HepG2 (cell line): Measurements from ENCODE around the gene IQSEC1. TPM values are rescaled to one million over a fixed set of nuclear protein-coding genes. Genes with fewer than 3 reads are reported as not detected.

Source experiments
- CCAR2 ChIP-seq: fragments of 200-400 bp; formaldehyde crosslinking; optimal IDR thresholded peaks from 2 replicates; pipeline ENCODE3; 2018; ENCODE audit warnings: low read depth, mild to moderate bottlenecking, low read length, moderate library complexity
- CEBPG ChIP-seq: IDR thresholded peaks from 2 replicates; pipeline ENCODE4 v1.6.1; 2016
- MTF1 ChIP-seq: sonication (generic); formaldehyde crosslinking; IDR thresholded peaks from 2 replicates; pipeline ENCODE4 v1.5.0; 2020; ENCODE audit warnings: missing genetic modification reagents
- NR2C2 ChIP-seq: sonication (generic); formaldehyde crosslinking; IDR thresholded peaks from 2 replicates; pipeline ENCODE4 v1.4.0; 2020; ENCODE audit warnings: missing genetic modification reagents, mild to moderate bottlenecking, moderate library complexity, borderline replicate concordance
- RFX5 ChIP-seq: IDR thresholded peaks from 2 replicates; pipeline ENCODE4 v1.6.1; 2011; ENCODE audit warnings: low read depth, low read length, improper control_type of control experiment
- RXRB ChIP-seq: IDR thresholded peaks from 2 replicates; pipeline ENCODE4 v1.6.1; 2016; ENCODE audit warnings: borderline replicate concordance, missing genetic modification reagents, missing compliant biosample characterization
- SETDB1 ChIP-seq: sonication (generic); formaldehyde crosslinking; IDR thresholded peaks from 2 replicates; pipeline ENCODE4 v1.5.1; 2020; ENCODE audit warnings: missing genetic modification reagents, mild to moderate bottlenecking, borderline replicate concordance
- ZBTB38 ChIP-seq: sonication (generic); formaldehyde crosslinking; IDR thresholded peaks from 2 replicates; pipeline ENCODE4 v1.5.1; 2020; ENCODE audit warnings: mild to moderate bottlenecking, missing genetic modification reagents
- ZFP36 ChIP-seq: fragments of 150-350 bp; IDR thresholded peaks from 2 replicates; pipeline ENCODE4 v1.6.1; 2018; ENCODE audit warnings: borderline replicate concordance, low read length, low read depth; ENCODE audit not compliant: partially characterized antibody
- ZFP41 ChIP-seq: sonication (generic); formaldehyde crosslinking; IDR thresholded peaks from 2 replicates; pipeline ENCODE4 v1.4.0; 2020; ENCODE audit warnings: mild to moderate bottlenecking, missing genetic modification reagents, borderline replicate concordance
- ZNF10 ChIP-seq: sonication (generic); formaldehyde crosslinking; IDR thresholded peaks from 2 replicates; pipeline ENCODE4 v1.4.0; 2020; ENCODE audit warnings: mild to moderate bottlenecking, low read depth, missing genetic modification reagents, borderline replicate concordance
- ZNF337 ChIP-seq: sonication (generic); formaldehyde crosslinking; IDR thresholded peaks from 2 replicates; pipeline ENCODE4 v1.5.1; 2020; ENCODE audit warnings: missing genetic modification reagents, low read depth, mild to moderate bottlenecking, borderline replicate concordance
- ZNF563 ChIP-seq: sonication (generic); formaldehyde crosslinking; IDR thresholded peaks from 2 replicates; pipeline ENCODE4 v1.8.0; 2022; ENCODE audit warnings: mild to moderate bottlenecking, moderate library complexity, missing genetic modification reagents
- ZNF782 ChIP-seq: sonication (generic); formaldehyde crosslinking; IDR thresholded peaks from 2 replicates; pipeline ENCODE4 v1.4.0; 2020; ENCODE audit warnings: missing genetic modification reagents, mild to moderate bottlenecking, borderline replicate concordance
- ZSCAN22 ChIP-seq: sonication (generic); formaldehyde crosslinking; IDR thresholded peaks from 2 replicates; pipeline ENCODE4 v1.4.0; 2020; ENCODE audit warnings: mild to moderate bottlenecking, missing genetic modification reagents
- polyA plus RNA-seq, 8 experiments: library from polyadenylated mRNA; depleted of rRNA in 3 of 8; stranded (reverse) in 7 of 8; unstranded in 1 of 8; fragments of >200 nt; fragmentation: Illumina TruSeq in 4 of 8; extraction: Trizol in 4 of 8; gene quantifications; 2 replicates each; pipeline versions ENCODE4 v1.2.1 to v1.2.3, GENCODE V29; 2011 to 2016; ENCODE audit warnings: low read depth in 4 of 8, missing spikeins in 1 of 8, mixed read lengths in 1 of 8; ENCODE audit not compliant: insufficient read depth in 1 of 8
- total RNA-seq, 5 experiments: library from RNA; depleted of rRNA; stranded (reverse); fragments of >200 nt; fragmentation: Illumina TruSeq; extraction: Trizol; gene quantifications; 2 replicates each; pipeline ENCODE4 v1.2.3, GENCODE V29; 2016; ENCODE audit warnings: low read depth in 1 of 5
- TF ChIP-seq, protein P1 (sequence below): sonication (generic); formaldehyde crosslinking; IDR thresholded peaks from 2 replicates; pipeline ENCODE4 v1.5.1; 2020; ENCODE audit warnings: missing genetic modification reagents, mild to moderate bottlenecking, borderline replicate concordance
- TF ChIP-seq, protein P2 (sequence below): sonication (generic); formaldehyde crosslinking; IDR thresholded peaks from 2 replicates; pipeline ENCODE4 v1.4.0; 2020; ENCODE audit warnings: missing genetic modification reagents
- TF ChIP-seq, protein P3 (sequence below): sonication (generic); formaldehyde crosslinking; IDR thresholded peaks from 2 replicates; pipeline ENCODE4 v1.4.0; 2020; ENCODE audit warnings: missing genetic modification reagents, borderline replicate concordance
- TF ChIP-seq, protein P4 (sequence below): sonication (generic); formaldehyde crosslinking; IDR thresholded peaks from 2 replicates; pipeline ENCODE4 v1.5.0; 2020; ENCODE audit warnings: missing genetic modification reagents
- TF ChIP-seq, protein P5 (sequence below): sonication (generic); formaldehyde crosslinking; IDR thresholded peaks from 2 replicates; pipeline ENCODE4 v1.8.1; 2023; ENCODE audit warnings: mild to moderate bottlenecking, inconsistent platforms, moderate library complexity, missing genetic modification reagents, borderline replicate concordance

Gene IQSEC1
- total and polyA plus RNA-seq, 2 of the 13 experiments (the other 11 are each of a cell fraction or from before 2014, with no cell fraction given): 17.4 to 20.2 TPM

DNA sequence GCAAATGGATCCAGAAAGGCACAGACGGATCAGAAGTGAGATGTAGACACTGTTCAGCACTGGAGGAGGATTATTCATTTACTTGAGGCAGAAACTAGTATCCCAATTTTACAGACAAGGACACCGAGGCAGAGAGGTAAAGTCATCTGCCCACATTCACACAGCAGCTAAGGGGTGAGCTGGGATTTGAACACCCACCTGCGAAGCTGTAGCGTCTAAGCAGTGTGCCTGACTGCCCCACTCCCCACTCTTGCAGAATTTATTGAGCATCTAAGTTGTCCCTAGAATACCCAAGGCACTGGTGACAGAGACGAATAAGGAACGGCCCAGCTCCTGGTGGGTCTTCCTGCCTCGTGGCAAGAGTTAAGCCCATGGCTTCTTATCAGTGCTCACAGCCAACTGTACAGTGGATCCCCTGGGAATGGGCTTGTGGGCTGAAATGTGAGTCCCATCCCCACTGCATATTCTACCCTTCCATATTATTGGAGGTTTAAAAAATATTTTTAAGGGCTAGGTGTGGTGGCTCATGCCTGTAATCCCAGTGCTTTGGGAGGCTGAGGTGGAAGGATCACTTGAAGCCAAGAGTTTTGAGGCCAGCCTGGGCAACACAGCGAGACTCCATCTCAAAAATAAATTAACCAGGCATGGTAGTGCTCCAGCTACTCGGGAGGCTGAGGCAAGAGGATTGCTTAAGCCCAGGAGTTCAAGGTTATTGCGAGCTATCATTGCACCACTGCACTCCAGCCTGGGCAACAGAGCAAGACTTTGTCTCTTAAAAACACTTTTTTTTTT lies 77.6 kb downstream of the IQSEC1 start (continued):
- TF ChIP-seq ZFP41 (CRISPR knock-in tag) (no peak), RXRB (CRISPR knock-in tag) (peak; percentile 21; the same call in 1 of the 2 replicates), ZNF10 (CRISPR knock-in tag) (no peak), ZBTB38 (CRISPR knock-in tag) (no peak), SETDB1 (CRISPR knock-in tag) (no peak), ZFP36 (no peak), ZNF337 (CRISPR knock-in tag) (no peak), MTF1 (CRISPR knock-in tag) (no peak), CEBPG (CRISPR knock-in tag) (peak; percentile 88), RFX5 (no peak), ZNF563 (CRISPR knock-in tag) (no peak), CCAR2 (no peak), NR2C2 (CRISPR knock-in tag) (peak; percentile 66; the same call in 1 of the 2 replicates), ZSCAN22 (CRISPR knock-in tag) (no peak), ZNF782 (no peak)
- TF ChIP-seq, protein P1, sequence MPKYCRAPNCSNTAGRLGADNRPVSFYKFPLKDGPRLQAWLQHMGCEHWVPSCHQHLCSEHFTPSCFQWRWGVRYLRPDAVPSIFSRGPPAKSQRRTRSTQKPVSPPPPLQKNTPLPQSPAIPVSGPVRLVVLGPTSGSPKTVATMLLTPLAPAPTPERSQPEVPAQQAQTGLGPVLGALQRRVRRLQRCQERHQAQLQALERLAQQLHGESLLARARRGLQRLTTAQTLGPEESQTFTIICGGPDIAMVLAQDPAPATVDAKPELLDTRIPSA (CRISPR knock-in tag): no peak
- TF ChIP-seq, protein P2, sequence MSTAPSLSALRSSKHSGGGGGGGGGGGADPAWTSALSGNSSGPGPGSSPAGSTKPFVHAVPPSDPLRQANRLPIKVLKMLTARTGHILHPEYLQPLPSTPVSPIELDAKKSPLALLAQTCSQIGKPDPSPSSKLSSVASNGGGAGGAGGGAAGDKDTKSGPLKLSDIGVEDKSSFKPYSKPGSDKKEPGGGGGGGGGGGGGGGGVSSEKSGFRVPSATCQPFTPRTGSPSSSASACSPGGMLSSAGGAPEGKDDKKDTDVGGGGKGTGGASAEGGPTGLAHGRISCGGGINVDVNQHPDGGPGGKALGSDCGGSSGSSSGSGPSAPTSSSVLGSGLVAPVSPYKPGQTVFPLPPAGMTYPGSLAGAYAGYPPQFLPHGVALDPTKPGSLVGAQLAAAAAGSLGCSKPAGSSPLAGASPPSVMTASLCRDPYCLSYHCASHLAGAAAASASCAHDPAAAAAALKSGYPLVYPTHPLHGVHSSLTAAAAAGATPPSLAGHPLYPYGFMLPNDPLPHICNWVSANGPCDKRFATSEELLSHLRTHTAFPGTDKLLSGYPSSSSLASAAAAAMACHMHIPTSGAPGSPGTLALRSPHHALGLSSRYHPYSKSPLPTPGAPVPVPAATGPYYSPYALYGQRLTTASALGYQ (CRISPR knock-in tag): no peak
- TF ChIP-seq, protein P3, sequence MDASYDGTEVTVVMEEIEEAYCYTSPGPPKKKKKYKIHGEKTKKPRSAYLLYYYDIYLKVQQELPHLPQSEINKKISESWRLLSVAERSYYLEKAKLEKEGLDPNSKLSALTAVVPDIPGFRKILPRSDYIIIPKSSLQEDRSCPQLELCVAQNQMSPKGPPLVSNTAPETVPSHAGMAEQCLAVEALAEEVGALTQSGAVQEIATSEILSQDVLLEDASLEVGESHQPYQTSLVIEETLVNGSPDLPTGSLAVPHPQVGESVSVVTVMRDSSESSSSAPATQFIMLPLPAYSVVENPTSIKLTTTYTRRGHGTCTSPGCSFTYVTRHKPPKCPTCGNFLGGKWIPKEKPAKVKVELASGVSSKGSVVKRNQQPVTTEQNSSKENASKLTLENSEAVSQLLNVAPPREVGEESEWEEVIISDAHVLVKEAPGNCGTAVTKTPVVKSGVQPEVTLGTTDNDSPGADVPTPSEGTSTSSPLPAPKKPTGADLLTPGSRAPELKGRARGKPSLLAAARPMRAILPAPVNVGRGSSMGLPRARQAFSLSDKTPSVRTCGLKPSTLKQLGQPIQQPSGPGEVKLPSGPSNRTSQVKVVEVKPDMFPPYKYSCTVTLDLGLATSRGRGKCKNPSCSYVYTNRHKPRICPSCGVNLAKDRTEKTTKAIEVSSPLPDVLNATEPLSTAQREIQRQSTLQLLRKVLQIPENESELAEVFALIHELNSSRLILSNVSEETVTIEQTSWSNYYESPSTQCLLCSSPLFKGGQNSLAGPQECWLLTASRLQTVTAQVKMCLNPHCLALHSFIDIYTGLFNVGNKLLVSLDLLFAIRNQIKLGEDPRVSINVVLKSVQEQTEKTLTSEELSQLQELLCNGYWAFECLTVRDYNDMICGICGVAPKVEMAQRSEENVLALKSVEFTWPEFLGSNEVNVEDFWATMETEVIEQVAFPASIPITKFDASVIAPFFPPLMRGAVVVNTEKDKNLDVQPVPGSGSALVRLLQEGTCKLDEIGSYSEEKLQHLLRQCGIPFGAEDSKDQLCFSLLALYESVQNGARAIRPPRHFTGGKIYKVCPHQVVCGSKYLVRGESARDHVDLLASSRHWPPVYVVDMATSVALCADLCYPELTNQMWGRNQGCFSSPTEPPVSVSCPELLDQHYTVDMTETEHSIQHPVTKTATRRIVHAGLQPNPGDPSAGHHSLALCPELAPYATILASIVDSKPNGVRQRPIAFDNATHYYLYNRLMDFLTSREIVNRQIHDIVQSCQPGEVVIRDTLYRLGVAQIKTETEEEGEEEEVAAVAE (CRISPR knock-in tag): no peak
- TF ChIP-seq, protein P4, sequence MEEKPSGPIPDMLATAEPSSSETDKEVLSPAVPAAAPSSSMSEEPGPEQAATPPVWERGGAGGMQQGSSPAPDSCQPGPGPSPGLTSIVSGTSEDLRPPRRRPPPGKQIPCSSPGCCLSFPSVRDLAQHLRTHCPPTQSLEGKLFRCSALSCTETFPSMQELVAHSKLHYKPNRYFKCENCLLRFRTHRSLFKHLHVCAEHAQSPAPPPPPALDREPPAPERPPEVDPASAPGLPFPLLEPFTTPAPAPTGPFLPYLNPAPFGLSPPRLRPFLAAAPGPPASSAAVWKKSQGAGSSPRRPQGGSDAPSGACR (CRISPR knock-in tag): no peak
- TF ChIP-seq, protein P5, sequence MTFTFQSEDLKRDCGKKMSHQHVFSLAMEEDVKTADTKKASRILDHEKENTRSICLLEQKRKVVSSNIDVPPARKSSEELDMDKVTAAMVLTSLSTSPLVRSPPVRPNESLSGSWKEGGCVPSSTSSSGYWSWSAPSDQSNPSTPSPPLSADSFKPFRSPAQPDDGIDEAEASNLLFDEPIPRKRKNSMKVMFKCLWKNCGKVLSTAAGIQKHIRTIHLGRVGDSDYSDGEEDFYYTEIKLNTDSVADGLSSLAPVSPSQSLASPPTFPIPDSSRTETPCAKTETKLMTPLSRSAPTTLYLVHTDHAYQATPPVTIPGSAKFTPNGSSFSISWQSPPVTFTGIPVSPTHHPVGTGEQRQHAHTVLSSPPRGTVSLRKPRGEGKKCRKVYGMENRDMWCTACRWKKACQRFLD (CRISPR knock-in tag): no peak
